Motor neuron (in vitro differentiated cells): ENCODE data around the gene ACTMAP. TPM values are rescaled to one million over a fixed set of nuclear protein-coding genes. Genes with fewer than 3 reads are reported as not detected.

ENCODE experiments used
- ATAC-seq, 8 experiments: fragments of 200-7000 bp; cut with Tn5 transposase; replicated peaks in 6 of 8; 2 replicates each; pipeline ENCODE4 v1.8.0; 2021; ENCODE audit warnings: mild to moderate bottlenecking in 8 of 8, moderate library complexity in 8 of 8
- H3K27ac ChIP-seq, 2 donors: fragments of 250-450 bp; sonication (Bioruptor Pico); 2 replicates each; pipeline ENCODE4 v1.9.0; 2021; ENCODE audit warnings: antibody characterized with exemption in 2 of 2, mild to moderate bottlenecking in 2 of 2, moderate library complexity in 1 of 2
- H3K4me1 ChIP-seq, 2 donors: fragments of 250-450 bp; sonication (Bioruptor Pico); replicated peaks in 1 of 2; 2 replicates each; pipeline ENCODE4 v1.6.1; 2021; ENCODE audit warnings: antibody characterized with exemption in 2 of 2, mild to moderate bottlenecking in 2 of 2, moderate library complexity in 1 of 2
- H3K4me3 ChIP-seq, 5 donors: fragments of 250-450 bp; sonication (Bioruptor Pico); 2 replicates each; pipeline ENCODE4 v1.9.0; 2021; ENCODE audit warnings: antibody characterized with exemption in 5 of 5, mild to moderate bottlenecking in 5 of 5, moderate library complexity in 4 of 5
- WGBS, 10 experiments: fragments of 450-650 bp; shearing (Covaris generic); methylation state at CpG; one replicate each; pipeline ENCODE4 v1.0.0; 2022; 5-methylcytosine and 5-hydroxymethylcytosine counted together
- in situ Hi-C, 9 experiments: fragments of 400-800 bp; cut with MboI; loops; one replicate each; pipeline ENCODE4 v1.15.0; 2021; ENCODE audit warnings: low sequenced_read_pairs in 9 of 9, low pct_unique_long_range_greater_than_20kb in 2 of 9; ENCODE audit not compliant: unreplicated experiment in 9 of 9
- total RNA-seq, 8 experiments: library from RNA; unstranded; fragments of 300-600 nt; gene quantifications; 2 replicates each; pipeline versions ENCODE4 v1.2.3 to v1.2.4, GENCODE V29; 2022

The ACTMAP gene
- total RNA-seq, 8 experiments from 2014 or later = 2.4 to 12.6 (median 3.8) TPM

DNA sequence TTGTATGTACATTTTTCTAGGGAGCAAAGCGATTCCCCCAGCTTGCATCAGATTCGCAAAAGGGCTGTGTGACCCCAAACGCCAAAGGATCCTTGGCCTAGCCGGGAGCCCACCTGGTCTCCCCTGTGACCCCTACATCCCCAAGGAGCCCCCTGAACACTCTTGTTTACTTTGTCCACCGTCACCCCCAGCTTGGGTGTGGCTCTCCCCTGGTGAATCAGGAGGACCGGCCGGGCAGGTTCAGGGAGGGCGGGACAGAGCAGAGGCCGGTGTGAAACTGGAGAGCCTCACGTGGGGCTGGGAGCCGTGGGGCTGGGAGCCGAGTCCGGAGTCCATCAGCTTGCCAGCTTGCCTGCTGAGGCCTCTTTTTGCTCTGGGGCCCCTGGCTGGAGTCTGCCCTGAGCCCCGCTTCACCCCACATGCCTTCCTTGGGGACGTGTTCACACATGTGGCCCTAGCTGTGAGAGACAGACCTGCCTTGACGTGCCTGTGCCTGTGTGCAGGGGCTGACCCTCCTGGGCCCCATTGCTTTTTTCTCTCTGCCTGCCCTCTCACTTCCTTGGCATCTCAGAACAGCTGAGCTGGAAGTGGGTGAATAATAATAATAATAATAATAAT, 31.4 kb downstream of the ACTMAP start:
- in situ Hi-C loops = no loop called here
- 0 to 7% (median 0%) methylated on average over 1 to 3 of the region's 16 CpGs; no CpG with 5 or more reads in 5 of the 10 experiments for WGBS, 10 experiments
- H3K4me1 ChIP-seq = peaks cover 18% of the 10 kb centered on the region in 2 donors
- peak overlapping the region; percentile 38 to 58 for H3K27ac ChIP-seq
- peak in 2 of 8 experiments; percentile 0 to 2 for ATAC-seq
- H3K4me3 ChIP-seq = peak overlapping the region; percentile 62 to 84 (median 79)

DNA sequence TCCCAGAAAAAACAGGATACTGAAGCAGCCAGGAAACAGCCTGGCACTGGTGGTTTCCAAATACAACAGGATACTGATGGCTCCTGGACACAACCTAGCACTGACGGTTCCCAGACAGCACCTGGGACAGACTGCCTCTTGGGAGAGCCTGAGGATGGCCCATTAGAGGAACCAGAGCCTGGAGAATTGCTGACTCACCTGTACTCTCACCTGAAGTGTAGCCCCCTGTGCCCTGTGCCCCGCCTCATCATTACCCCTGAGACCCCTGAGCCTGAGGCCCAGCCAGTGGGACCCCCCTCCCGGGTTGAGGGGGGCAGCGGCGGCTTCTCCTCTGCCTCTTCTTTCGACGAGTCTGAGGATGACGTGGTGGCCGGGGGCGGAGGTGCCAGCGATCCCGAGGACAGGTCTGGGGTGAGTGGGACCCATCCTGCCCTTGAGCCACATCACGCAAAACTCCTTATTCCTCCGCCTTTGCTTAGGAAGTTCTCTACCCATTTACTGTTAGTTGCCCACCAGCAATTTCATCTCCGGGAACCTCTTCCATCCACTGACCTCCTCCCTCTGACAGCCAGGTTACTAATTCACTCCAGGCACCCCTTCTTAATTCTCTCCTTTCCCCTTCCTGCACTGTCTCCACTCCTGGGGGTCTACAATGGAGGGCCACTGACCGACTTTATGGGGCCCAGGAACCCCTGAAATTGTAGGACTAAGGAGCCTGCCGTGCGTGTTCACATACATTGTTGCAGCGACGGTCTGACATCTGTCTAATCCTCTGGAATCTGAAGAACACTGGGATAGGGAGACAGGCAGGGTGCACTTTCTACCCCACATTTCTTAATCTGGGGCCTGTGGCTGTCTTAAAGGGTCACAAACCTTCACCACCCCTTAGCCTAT, 32.1 kb downstream of the ACTMAP start:
- peak overlapping the region; percentile 38 to 87 for H3K27ac ChIP-seq
- H3K4me3 ChIP-seq = peak overlapping the region; percentile 62 to 84 (median 79)
- in situ Hi-C loops = no loop called here
- 0 to 50% (median 10%) methylated on average over 1 to 12 of the region's 20 CpGs; no CpG with 5 or more reads in 3 of the 10 experiments for WGBS, 10 experiments
- no peak for ATAC-seq
- H3K4me1 ChIP-seq = peaks cover 18% of the 10 kb centered on the region in 2 donors

DNA sequence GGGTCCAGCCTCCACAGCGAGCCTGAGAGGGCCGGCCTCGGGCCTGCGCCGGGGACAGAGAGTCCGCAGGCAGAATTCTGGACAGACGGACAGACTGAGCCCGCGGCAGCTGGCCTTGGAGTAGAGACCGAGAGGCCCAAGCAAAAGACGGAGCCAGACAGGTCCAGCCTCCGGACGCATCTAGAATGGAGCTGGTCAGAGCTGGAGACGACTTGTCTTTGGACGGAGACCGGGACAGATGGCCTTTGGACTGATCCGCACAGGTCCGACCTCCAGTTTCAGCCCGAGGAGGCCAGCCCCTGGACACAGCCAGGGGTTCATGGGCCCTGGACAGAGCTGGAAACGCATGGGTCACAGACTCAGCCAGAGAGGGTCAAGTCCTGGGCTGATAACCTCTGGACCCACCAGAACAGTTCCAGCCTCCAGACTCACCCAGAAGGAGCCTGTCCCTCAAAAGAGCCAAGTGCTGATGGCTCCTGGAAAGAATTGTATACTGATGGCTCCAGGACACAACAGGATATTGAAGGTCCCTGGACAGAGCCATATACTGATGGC, 32.9 kb downstream of the ACTMAP start:
- H3K4me3 ChIP-seq = peak overlapping the region; percentile 62 to 84 (median 79)
- in situ Hi-C loops = no loop called here
- 0% methylated on average over 1 of the region's 20 CpGs; no CpG with 5 or more reads in 8 of the 10 experiments for WGBS, 10 experiments
- H3K4me1 ChIP-seq = peaks cover 18% of the 10 kb centered on the region in 2 donors
- H3K27ac ChIP-seq = peak overlapping the region; percentile 81 to 87
- no peak for ATAC-seq

- Histone ChIP-seq H3K27ac (peak within 1 kb of the TSS; percentile 81 to 87), H3K4me1 (peaks cover 18% of the 10 kb centered on the region in 2 donors), H3K4me3 (peak within 1 kb of the TSS; percentile 62 to 84 (median 79))
- WGBS, 10 experiments = 0 to 4% (median 0%) methylated on average over 3 to 10 of the region's 76 CpGs; no CpG with 5 or more reads in 4 of the 10 experiments
- in situ Hi-C loops = no loop called here
- peak; percentile 21 to 73 (median 65) for ATAC-seq
Measured at GRCh38 chr19:40716482-40717324, 33.6 kb downstream of the ACTMAP start, which contains the start of the genes COQ8B and ITPKC. Gene COQ8B, minus strand, starts transcription at chr19:40716886. Its CDS starts 2,254 bp downstream, at chr19:40714632. Gene ITPKC, plus strand, starts transcription at chr19:40717112. Its CDS starts 24 bp downstream, at chr19:40717136.

GRCh38 chr19:40716031-40716481, 34.2 kb downstream of the ACTMAP start:
- peak overlapping the region; percentile 62 to 84 (median 79) for H3K4me3 ChIP-seq
- H3K4me1 ChIP-seq = peaks cover 18% of the 10 kb centered on the region in 2 donors
- H3K27ac ChIP-seq = peak overlapping the region; percentile 81 to 87
- in situ Hi-C loops = no loop called here
- WGBS, 10 experiments = 0 to 17% (median 0%) methylated on average over 1 to 2 of the region's 8 CpGs; no CpG with 5 or more reads in 5 of the 10 experiments
- ATAC-seq = peak in 2 of 8 experiments; percentile 0 to 2

- peaks cover 9 to 13% of the 10 kb centered on the region in 2 donors for H3K4me1 ChIP-seq
- peak; percentile 28 to 76 (median 68) for ATAC-seq
- H3K4me3 ChIP-seq = peak overlapping the region; percentile 62 to 84 (median 79)
- WGBS, 10 experiments = 0% methylated on average over 1 to 3 of the region's 31 CpGs; no CpG with 5 or more reads in 7 of the 10 experiments
- peak overlapping the region; percentile 81 to 87 for H3K27ac ChIP-seq
- in situ Hi-C loops = no loop called here
Measured at GRCh38 chr19:40714441-40715299, 35.6 kb downstream of the ACTMAP start.

DNA sequence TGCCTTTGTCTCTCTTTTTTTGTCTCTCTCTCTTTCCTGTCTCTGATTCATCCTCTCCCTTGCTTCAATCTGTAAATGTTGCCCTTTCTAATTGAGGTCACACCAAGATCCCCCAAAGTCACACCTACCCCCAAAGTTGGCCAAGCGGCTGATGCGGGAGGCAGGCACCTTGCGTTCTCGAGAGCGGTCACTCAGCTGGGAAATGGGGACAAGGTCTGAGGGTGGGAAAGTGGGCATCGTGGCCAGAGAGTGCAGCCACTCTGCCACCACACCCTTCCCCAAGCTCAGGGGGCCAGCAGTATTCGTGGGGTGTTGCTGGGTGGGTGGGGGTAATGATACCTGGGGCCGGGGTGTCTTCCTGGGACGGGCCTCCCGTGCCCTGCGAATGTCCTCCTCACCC, 36.3 kb downstream of the ACTMAP start:
- peaks cover 6 to 8% of the 10 kb centered on the region in 2 donors for H3K4me1 ChIP-seq
- 90 to 100% (median 93%) methylated on average over 1 to 5 of the region's 11 CpGs; no CpG with 5 or more reads in 6 of the 10 experiments for WGBS, 10 experiments
- in situ Hi-C loops = no loop called here
- H3K27ac ChIP-seq = peak overlapping the region in 1 of 2 donors; percentile 62
- ATAC-seq = no peak
- peak overlapping the region in 1 of 5 donors; percentile 84 for H3K4me3 ChIP-seq

DNA sequence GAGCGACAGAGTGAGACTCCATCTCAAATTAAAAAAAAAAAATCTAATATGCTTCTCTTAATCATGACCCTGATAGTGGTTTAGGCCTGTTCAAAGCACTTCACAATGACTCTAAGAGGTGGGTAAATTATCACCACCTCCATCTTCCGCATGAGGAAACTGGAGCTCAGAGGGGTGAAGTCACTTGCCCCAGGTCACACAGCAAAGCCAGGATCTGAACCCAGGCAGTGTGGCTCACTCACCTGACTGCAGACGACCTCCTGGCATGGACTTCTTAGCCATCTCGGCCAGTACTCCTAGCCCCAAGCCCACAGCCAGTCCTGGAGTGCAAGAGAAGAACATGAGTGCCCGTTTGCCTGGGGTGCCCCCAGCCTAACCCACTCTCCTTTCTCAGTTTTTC, 40.5 kb downstream of the ACTMAP start:
- no peak for ATAC-seq
- Histone ChIP-seq H3K4me1 (peaks cover 5 to 6% of the 10 kb centered on the region in 2 donors), H3K4me3 (no peak overlapping the region), H3K27ac (no peak overlapping the region)
- 80 to 100% (median 100%) methylated on average over 1 to 5 of the region's 5 CpGs; no CpG with 5 or more reads in 3 of the 10 experiments for WGBS, 10 experiments
- in situ Hi-C loops = no loop called here

GRCh38 chr19:40707615-40708014, 42.7 kb downstream of the ACTMAP start:
- H3K4me1 ChIP-seq = peaks cover 2 to 3% of the 10 kb centered on the region in 2 donors
- H3K4me3 ChIP-seq = no peak overlapping the region
- no peak overlapping the region for H3K27ac ChIP-seq
- ATAC-seq = no peak
- 82 to 100% (median 93%) methylated on average over 2 to 6 of the region's 7 CpGs for WGBS, 10 experiments
- in situ Hi-C loops = no loop called here

DNA sequence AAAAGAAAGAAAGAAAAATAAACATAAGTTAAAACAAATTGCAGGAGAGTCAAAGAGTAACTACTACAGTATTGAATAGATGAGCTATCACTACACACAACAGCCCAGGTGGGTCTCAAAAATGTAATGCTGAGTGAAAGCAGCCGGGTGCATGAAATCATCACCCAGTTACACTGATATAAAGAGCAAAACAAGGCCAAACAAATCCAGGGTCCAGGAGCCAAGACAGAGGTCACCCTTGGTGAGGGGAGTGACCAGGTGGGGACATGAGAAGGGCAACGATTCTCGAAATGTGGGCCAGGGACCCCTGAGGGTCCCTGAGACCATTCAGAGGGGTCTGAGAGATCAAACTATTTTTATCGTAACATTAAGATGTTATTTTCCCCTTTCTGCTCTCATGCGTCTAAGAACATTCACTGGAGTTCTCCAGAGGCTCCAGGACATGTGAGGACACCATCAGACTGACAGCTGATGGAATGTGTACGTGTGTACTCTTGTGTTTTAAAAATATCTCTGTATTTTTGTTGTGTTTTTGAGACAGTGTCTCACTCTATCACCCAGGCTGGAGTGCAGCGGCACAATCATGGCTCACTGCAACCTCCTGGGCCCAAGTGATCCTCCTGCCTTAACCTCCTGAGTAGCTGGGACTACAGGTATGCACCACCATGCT, 44.2 kb downstream of the ACTMAP start:
- in situ Hi-C loops = no loop called here
- WGBS, 10 experiments = 60 to 100% (median 94%) methylated on average over 1 to 5 of the region's 7 CpGs; no CpG with 5 or more reads in 1 of the 10 experiments
- no peak for ATAC-seq

DNA sequence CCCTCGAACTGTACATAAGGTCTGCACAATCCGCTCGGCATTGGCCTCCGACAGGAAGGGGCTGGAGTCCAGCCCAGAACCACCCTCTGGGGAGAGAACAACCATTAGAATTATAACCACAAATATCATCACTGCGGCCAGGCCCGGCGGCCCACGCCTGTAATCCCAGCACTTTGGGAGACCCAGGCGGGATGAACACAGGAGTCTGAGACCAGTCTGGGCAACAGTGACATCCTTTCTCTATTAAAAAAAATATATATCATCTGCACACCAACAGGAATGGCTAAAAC, 45.0 kb downstream of the ACTMAP start:
- H3K4me1 ChIP-seq = peaks cover 7 to 9% of the 10 kb centered on the region in 2 donors
- ATAC-seq = no peak
- H3K27ac ChIP-seq = no peak overlapping the region
- in situ Hi-C loops = no loop called here
- no peak overlapping the region for H3K4me3 ChIP-seq
- 46 to 100% (median 98%) methylated on average over 1 to 9 of the region's 9 CpGs; no CpG with 5 or more reads in 6 of the 10 experiments for WGBS, 10 experiments

More for the DNA sequence above, 44.2 kb downstream of the ACTMAP start:
- Histone ChIP-seq H3K4me3 (no peak overlapping the region), H3K27ac (no peak overlapping the region), H3K4me1 (peaks cover 7 to 9% of the 10 kb centered on the region in 2 donors)
